ENCODE results near the gene ADGRG7.

DNA sequence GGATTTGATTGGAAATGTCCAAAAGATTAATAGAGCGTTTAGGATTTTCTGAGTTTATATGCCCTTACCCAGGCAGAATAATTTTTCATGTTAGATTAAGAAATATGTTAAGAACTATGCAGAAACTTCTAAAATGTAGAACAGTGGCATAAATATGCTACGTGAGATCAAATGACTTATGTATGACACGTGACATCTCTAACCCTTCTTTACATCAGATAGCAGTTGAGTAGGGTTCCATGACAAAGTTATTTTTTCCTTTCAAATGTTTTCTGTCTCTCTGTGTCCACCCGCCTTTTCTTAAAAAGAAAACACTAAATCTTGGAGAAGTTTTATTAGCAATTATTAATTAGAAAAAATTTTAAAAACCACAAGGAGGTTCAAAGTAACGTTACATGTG lies 91.3 kb downstream of the ADGRG7 start:
- TF ChIP-seq, protein P1, sequence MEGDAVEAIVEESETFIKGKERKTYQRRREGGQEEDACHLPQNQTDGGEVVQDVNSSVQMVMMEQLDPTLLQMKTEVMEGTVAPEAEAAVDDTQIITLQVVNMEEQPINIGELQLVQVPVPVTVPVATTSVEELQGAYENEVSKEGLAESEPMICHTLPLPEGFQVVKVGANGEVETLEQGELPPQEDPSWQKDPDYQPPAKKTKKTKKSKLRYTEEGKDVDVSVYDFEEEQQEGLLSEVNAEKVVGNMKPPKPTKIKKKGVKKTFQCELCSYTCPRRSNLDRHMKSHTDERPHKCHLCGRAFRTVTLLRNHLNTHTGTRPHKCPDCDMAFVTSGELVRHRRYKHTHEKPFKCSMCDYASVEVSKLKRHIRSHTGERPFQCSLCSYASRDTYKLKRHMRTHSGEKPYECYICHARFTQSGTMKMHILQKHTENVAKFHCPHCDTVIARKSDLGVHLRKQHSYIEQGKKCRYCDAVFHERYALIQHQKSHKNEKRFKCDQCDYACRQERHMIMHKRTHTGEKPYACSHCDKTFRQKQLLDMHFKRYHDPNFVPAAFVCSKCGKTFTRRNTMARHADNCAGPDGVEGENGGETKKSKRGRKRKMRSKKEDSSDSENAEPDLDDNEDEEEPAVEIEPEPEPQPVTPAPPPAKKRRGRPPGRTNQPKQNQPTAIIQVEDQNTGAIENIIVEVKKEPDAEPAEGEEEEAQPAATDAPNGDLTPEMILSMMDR (conservative IDR thresholded peaks at IDR 0.05 in 1 of 2, IDR thresholded peaks at IDR 0.05 in 1 of 2; ENCODE audit: low read depth in 1 of 2, low read length in 2 of 2): no peak
- TF ChIP-seq EZH2 (IDR thresholded peaks at IDR 0.05; ENCODE audit: low read length, missing control alignments): no peak

Data from fibroblast of lung (primary cell).